GM18519 (cell line): ENCODE measurements around the gene PCBD1.
"Not testable (repeated sequence)": the region's sequence is repeated elsewhere in the genome, so short reads cannot be mapped to it uniquely, and the experiment has no call there.

Experiments
- ATAC-seq: cut with Tn5 transposase; IDR thresholded peaks from one replicate; pipeline ENCODE4 v1.9.1; 2021; ENCODE audit warnings: mild to moderate bottlenecking, moderate library complexity; ENCODE audit not compliant: unreplicated experiment, low FRiP score

The PCBD1 gene

DNA sequence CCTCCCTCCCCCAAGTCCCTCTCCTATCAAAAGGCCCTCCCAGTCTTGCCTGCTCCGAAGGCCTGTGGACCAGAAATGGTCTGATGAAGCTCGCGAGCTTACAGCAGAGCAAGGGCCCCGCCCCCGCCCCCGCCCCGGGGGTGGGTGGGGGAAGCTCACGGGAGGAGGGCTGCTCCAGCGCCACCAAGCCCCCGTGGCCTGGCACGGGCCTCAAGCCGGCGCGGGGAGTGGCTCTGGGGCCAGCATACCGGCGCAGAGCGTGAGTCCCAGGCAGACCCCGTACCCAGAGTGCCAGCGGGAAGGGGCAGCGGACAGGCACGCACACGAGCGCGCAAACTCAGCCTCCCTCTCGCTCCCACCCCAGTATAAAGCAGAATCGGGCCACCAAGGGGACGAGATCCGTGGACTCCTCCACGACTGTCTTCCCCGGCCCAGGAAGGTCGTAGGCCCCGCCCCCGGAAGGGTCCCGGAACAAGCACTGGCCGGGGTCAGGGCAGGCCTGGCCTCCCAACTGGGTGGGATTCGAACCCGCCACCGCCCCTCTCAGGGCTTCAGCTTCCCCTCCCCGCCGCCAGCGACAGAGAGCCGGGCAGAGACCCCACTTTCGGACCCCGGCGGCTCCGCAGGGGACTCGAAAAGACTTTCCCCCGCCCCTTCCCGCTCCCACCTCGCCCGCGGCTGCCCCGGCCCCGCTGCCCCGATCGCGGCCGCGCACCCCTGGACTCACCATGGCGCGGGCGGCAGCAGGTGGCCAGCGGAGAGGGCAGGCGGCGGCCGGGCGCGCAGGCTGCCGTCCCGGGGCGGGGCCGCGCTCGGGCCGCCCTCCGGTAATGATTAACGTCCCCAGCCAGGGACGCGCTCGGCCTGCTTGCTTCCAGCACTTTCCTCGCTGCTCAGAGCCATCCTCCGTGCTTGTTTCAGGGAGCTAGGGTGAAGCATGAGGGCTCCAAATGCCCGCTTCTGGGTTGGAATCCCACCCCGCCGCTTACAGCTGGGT is at the start of gene PCBD1:
PCBD1 (minus strand) TSS at position 762 of the 997 bp plus-strand sequence; CDS start at position 730, 32 bp downstream.
- peak; percentile 43 for ATAC-seq

DNA sequence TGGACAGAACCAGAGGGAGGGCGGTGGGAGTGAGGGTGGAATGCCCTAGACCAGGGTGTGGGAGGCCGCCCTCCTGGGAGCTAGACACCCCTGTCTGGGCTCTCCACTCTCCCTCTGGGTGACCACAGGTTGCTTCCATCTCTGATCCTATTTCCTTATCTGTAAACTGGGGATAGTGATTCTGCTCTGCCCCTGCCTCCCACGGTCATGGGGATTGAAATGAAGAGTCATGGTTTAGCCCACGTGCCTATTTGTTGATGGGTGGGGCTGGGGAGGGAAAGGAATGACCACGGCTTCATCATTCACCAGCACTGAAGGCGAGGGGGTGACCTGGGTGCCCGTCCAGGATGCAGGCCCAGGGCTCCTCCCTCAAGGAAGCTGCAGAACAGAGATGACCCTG is 49.3 kb upstream of the PCBD1 start:
- ATAC-seq = no peak

DNA sequence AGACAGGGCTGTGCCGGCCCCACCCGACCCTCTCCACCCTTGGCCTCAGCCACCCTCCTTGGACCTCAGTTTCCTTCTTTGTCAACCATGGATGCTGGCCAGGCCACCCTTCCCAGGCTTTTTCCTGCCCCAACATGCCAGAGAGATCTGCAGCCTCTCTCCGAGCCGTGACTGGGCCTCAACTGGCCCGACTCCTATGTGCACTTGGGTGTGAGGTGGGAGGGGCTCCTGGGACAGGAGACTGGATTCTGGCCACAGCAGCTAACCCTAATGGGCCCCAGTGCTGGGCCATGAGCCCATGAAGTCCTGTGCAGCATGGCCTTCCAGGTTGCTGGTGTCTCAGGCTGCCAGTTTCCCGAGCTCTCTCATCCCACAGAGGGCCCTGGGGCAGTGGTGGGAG is 47.7 kb upstream of the PCBD1 start:
- no peak for ATAC-seq

- no peak for ATAC-seq
These were observed 47.3 kb upstream of the PCBD1 start for GRCh38 chr10:70935631-70936030.

GRCh38 chr10:70935125-70935625 is 46.8 kb upstream of the PCBD1 start:
- no peak for ATAC-seq

- no peak for ATAC-seq
These were observed 46.3 kb upstream of the PCBD1 start for GRCh38 chr10:70934701-70935100.

- no peak for ATAC-seq
These were observed 44.2 kb upstream of the PCBD1 start for GRCh38 chr10:70932392-70933196.

DNA sequence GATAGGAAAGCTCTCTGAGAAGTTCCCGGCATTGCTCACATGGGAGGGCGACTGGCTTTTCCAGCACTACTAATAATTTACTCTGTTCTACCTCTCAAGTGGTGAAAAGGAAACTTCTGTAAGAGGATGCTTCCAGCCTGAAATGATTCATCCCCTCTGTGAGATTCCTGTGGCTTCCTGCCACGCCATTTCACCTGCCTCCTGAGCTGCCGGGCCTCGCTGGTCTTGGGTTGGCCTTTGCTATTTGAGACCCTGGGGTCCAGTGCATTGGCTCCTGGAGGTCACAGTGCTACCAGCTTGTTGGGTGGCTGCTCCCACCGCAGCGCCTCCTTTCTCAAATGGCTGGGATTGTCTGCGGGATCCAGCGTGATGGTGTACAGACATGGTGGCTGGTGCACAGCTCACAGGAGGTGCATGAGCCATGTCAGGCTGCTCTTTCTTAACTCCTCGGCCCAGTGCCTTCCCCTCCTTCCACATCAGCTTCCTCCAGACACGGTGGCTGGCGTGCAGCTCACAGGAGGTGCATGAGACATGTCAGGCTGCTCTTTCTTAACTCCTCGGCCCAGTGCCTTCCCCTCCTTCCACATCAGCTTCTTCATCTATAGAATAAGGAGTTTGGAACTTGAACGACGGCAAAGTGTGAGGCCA is 42.9 kb upstream of the PCBD1 start:
- no peak for ATAC-seq

DNA sequence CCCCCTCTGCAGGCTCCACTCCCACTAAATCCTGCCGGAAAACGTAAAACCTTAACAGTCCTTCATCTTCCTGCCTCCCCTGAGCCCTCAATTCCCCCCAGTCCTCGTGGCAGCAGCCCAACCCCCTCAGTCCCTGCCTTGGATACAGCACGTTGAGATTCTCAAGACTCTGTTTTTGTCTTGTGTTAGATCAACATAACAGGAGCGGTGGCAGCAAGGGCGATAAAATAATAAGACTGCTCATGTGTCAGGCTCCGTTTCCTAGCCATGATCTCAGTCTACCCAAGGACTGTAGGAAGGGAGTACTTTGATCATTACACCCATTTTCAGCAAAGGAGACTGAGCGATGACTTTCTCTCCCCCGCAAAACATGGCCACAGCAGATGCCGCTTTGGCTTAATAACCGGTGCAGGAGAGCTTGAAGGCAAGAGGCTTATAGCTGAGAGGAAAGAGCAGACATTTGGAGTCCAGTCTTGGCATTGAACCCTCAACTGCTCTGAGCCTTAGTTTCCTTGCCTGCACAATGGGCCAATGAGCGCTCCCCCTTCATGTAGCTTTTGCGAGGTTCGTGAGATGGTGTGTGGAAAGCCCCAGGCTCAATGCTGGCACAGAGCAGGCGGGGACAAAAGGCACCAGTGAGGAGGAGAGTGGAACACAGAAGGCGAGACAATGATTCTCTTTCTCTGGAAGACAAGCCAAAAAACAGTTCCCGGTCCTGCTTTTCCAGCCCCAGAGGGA is 42.1 kb upstream of the PCBD1 start:
- ATAC-seq = no peak

DNA sequence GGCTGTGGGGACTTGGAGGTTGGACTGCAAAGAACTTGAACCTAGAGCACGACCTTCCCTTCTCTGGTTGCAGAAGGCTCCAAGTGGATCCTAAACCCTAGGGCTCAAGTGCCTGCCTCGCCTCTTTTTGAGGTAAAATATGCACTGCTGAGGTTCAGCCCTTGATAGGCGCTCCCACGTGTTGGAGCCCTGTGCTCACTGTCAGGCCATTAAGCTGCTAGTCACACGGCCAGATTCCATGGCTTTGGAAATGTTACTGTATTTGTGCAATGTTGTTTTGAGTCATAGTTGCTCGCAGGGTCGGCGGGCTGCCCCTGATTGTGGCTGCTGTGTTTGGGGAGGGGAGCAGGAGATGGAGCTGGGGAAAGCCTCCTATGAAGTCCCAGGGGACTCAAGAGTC is 39.8 kb upstream of the PCBD1 start:
- no peak for ATAC-seq

GRCh38 chr10:70927189-70927943 is 39.0 kb upstream of the PCBD1 start:
- ATAC-seq = no peak

DNA sequence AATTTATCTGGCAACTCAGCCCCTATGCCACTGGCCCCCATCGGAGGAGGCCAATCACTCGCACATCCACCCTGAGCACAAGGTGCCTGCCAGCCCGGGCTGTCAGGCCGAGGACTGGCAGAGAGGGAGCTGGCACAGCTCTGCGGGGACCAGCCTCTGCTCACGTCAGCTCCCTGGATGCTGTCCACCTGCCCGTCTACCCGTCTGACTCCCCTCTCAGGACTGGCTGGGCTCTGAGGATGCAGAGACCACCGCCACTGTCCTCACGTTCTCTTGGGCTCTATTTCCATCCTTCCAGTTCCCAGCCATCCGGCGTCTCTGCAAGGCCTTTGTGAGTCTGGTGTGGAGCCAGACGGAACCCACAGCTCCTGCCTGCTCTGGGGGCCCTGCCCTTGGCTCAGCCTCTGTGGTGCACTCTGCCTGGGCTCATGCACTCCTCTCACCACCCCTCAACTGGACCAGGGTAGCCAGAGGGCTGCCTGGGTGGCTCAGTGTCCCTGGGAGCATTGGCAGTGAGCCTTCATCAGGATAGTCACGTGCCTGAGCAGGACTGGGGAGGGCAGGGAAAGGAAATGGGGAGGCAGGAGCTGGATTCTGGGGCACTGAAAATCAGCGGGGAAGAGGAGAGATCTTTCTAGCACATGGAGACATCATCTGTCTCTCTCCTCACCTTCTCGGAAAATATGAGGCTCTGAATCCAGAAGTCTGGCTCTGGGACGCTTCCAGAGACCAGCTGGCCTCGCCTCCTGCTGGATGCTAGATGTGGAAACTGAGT is 38.0 kb upstream of the PCBD1 start:
- no peak for ATAC-seq

DNA sequence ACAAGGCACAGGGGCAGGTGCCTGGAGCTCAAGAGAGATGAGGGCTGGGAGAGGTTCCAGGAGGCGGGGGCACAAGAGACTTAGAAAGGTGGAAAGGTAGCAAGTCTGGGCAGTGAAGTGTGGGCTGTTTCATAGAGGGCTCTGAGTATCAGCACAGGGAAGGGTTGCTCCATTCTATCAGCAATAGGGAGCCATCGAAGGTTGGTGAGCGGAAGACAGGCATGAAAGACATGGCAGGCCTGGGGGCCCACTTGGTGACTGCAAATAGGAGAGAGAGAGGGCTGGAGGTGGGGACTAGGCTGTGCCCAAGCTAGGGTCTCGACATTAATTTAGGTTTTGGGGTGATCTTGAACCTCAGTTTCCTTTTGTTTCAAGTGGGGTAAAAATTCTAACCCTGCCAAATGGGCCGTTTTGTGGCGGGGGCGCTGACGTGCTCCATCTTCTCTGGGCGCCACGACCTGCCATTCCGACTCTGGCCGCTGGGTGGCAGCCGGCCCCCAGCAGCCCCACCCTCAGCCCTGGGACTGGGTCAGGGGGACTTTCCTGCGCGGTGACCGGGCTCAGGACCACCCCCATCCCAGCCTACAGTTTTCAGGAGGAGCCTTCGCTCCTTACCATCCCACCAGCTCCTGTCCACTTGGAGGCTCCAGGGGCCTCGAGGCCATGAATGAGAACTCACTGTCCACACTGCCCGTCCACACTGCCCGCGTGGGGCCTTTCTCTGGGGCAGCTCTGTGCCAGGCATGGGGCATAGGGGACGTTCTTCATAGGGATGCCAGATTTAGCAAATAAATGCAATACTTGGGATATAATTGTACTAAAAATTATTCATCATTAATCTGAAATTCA is 37.2 kb upstream of the PCBD1 start:
- ATAC-seq = no peak

GRCh38 chr10:70923696-70924095 is 35.3 kb upstream of the PCBD1 start:
- no peak for ATAC-seq

DNA sequence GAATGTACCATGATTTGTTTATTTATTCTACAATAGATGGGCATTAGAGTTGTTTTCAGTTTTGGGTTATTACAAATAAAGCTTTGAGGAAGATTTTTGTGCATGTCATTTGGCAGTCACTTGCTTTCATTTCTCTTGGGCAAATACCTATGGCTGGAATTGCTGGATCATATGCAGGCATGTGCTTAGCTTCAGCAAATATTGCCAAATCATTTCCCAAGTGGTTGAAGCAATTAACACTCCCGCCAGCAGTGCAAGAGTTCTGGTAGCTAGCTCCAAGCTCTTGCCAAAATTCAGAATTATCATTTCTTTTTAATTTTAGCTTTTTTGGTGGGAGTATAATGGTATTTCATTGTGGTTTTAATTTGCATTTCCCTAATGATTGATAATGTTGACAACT is 32.9 kb upstream of the PCBD1 start:
- no peak for ATAC-seq

GRCh38 chr10:70920519-70920918 is 32.2 kb upstream of the PCBD1 start:
- ATAC-seq = no peak

GRCh38 chr10:70919906-70920305 is 31.5 kb upstream of the PCBD1 start:
- not testable (repeated sequence) for ATAC-seq
